Smooth muscle cell (in vitro differentiated cells): ENCODE data around the gene CDH13. TPM values are rescaled to one million over a fixed set of nuclear protein-coding genes. Genes with fewer than 3 reads are reported as not detected.

ENCODE experiments used
- DNase-seq: peaks from one replicate; lab custom pipeline; 2025; ENCODE audit not compliant: unreplicated experiment; lab: John Stamatoyannopoulos, UW
- H2AFZ ChIP-seq: fragments of 200-600 bp; sonication (generic); 2 replicates; pipeline ENCODE4 v1.6.0; 2016; ENCODE audit warnings: antibody characterized with exemption, low read depth, mild to moderate bottlenecking
- H3F3A ChIP-seq: fragments of 200-600 bp; sonication (generic); 2 replicates; pipeline ENCODE4 v1.6.0; 2017; ENCODE audit warnings: antibody characterized with exemption, low read depth
- H3K27ac ChIP-seq: fragments of 200-600 bp; sonication (generic); 2 replicates; pipeline ENCODE4 v1.5.1; 2016; ENCODE audit warnings: low read depth, mild to moderate bottlenecking
- H3K27me3 ChIP-seq: fragments of 200-600 bp; sonication (generic); 2 replicates; pipeline ENCODE4 v1.6.1; 2016; ENCODE audit warnings: low read depth, mild to moderate bottlenecking
- H3K36me3 ChIP-seq: fragments of 200-600 bp; sonication (generic); 2 replicates; pipeline ENCODE4 v1.5.1; 2016; ENCODE audit warnings: low read depth
- H3K4me1 ChIP-seq: fragments of 200-600 bp; sonication (generic); 2 replicates; pipeline ENCODE4 v1.5.1; 2016; ENCODE audit warnings: low read depth
- H3K4me2 ChIP-seq: fragments of 200-600 bp; sonication (generic); 2 replicates; pipeline ENCODE4 v1.6.0; 2016; ENCODE audit warnings: mild to moderate bottlenecking
- H3K4me3 ChIP-seq: fragments of 200-600 bp; sonication (generic); 2 replicates; pipeline ENCODE4 v1.5.1; 2016; ENCODE audit warnings: mild to moderate bottlenecking
- H3K79me2 ChIP-seq: fragments of 200-600 bp; sonication (generic); 2 replicates; pipeline ENCODE4 v1.6.0; 2016; ENCODE audit warnings: low read depth, mild to moderate bottlenecking
- H3K9ac ChIP-seq: fragments of 200-600 bp; sonication (generic); 2 replicates; pipeline ENCODE4 v1.6.0; 2016; ENCODE audit warnings: low read depth
- H3K9me3 ChIP-seq: fragments of 200-600 bp; sonication (generic); replicated peaks from 2 replicates; pipeline ENCODE4 v1.5.1; 2016; ENCODE audit warnings: low read depth
- H4K20me1 ChIP-seq: fragments of 200-600 bp; sonication (generic); 2 replicates; pipeline ENCODE4 v1.6.0; 2016; ENCODE audit warnings: low read depth
- WGBS: methylation state at CpG from one replicate; pipeline ENCODE4 v1.1.7; 2016; ENCODE audit warnings: low lambda C conversion rate; 5-methylcytosine and 5-hydroxymethylcytosine counted together
- polyA plus RNA-seq: library from polyadenylated mRNA; unstranded; fragments of >200 nt; fragmentation: Nextera tagmentation; extraction: Ambion mirVana; gene quantifications from 2 replicates; pipeline ENCODE4 v1.2.1, GENCODE V29; 2016
- total RNA-seq: library from RNA; depleted of rRNA; stranded (reverse); fragments of >200 nt; gene quantifications from 2 replicates; pipeline ENCODE4 v1.2.3, GENCODE V29; 2014
- TF ChIP-seq, protein P1 (sequence below): fragments of 200-600 bp; sonication (generic); IDR thresholded peaks from 2 replicates; pipeline ENCODE4 v1.5.1; 2017; ENCODE audit warnings: borderline replicate concordance, mild to moderate bottlenecking, antibody characterized with exemption; ENCODE audit not compliant: insufficient read depth, poor library complexity, severe bottlenecking

CDH13 gene
- total and polyA plus RNA-seq, 2 experiments from 2014 or later, result 12.1 to 32.2 TPM

DNA sequence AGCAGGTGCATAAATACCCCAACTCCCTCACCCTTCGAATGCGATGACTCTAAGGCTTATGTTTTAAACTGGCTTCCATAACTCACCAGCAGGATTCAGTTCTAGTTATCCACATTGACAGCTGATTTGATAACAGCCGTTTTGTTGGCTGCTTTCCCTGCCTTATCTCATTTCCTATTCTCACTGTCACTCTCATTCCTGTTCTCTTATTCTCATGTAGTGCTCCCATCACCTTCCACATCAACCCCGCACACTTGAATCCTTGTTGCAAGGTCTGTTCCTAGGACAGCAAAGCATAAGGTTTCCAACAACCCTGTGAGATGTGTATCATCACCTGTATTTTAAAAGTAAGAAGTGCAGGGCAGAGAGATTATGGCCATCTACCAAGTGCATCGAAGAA lies 344.4 kb downstream of the CDH13 start:
- H3K27ac ChIP-seq, result no peak overlapping the region
- no peaks in the 10 kb centered on the region for H3K36me3 ChIP-seq
- no peaks in the 10 kb centered on the region for H3F3A ChIP-seq
- no peaks in the 10 kb centered on the region for H3K27me3 ChIP-seq
- H3K9me3 ChIP-seq, result no peaks in the 10 kb centered on the region
- H3K4me3 ChIP-seq, result no peak overlapping the region
- H4K20me1 ChIP-seq, result no peaks in the 10 kb centered on the region
- no peak overlapping the region for H3K9ac ChIP-seq
- H3K79me2 ChIP-seq, result no peaks in the 10 kb centered on the region
- WGBS, result 83% methylated on average over 5 of the region's 5 CpGs
- H3K4me2 ChIP-seq, result no peak overlapping the region
- no peaks in the 10 kb centered on the region for H3K4me1 ChIP-seq
- no peak for DNase-seq
- no peak overlapping the region for H2AFZ ChIP-seq
- TF ChIP-seq, protein P1, sequence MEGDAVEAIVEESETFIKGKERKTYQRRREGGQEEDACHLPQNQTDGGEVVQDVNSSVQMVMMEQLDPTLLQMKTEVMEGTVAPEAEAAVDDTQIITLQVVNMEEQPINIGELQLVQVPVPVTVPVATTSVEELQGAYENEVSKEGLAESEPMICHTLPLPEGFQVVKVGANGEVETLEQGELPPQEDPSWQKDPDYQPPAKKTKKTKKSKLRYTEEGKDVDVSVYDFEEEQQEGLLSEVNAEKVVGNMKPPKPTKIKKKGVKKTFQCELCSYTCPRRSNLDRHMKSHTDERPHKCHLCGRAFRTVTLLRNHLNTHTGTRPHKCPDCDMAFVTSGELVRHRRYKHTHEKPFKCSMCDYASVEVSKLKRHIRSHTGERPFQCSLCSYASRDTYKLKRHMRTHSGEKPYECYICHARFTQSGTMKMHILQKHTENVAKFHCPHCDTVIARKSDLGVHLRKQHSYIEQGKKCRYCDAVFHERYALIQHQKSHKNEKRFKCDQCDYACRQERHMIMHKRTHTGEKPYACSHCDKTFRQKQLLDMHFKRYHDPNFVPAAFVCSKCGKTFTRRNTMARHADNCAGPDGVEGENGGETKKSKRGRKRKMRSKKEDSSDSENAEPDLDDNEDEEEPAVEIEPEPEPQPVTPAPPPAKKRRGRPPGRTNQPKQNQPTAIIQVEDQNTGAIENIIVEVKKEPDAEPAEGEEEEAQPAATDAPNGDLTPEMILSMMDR, result no peak

DNA sequence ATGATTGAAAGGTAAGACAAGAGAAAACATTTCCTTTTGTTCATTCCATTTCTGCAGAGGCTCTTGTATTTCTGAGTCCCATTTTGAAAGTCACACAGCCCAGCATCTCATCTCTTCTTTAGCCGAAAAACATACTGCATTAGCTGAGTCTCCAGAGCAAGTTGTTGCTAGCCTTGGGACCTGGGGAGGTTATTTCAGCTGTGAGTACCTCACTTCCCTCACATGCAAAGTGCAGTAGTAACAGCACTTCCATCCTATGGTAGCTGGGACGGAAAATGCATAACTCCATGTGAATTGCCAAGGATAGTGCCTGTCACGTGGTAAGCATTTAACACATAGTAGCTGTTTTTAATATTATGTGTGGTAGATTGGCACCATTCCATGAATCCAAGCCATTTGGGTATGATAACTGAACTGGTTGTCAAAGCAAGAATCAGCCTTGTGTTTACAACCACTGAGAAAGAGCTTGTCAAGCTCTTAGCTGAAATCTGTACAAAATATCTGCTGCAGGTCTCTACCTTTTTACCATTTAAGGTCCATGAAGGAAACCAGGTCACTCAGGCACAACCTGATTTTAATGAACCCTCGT lies 345.7 kb downstream of the CDH13 start:
- H2AFZ ChIP-seq, result no peak overlapping the region
- no peaks in the 10 kb centered on the region for H3K79me2 ChIP-seq
- no peak overlapping the region for H3K27ac ChIP-seq
- no peak overlapping the region for H3K9ac ChIP-seq
- 90% methylated on average over 4 of the region's 4 CpGs for WGBS
- H4K20me1 ChIP-seq, result no peaks in the 10 kb centered on the region
- H3K4me1 ChIP-seq, result no peaks in the 10 kb centered on the region
- no peaks in the 10 kb centered on the region for H3F3A ChIP-seq
- H3K4me2 ChIP-seq, result no peak overlapping the region
- H3K9me3 ChIP-seq, result no peaks in the 10 kb centered on the region
- no peaks in the 10 kb centered on the region for H3K36me3 ChIP-seq
- no peak for DNase-seq
- TF ChIP-seq, protein P1, result no peak
- no peaks in the 10 kb centered on the region for H3K27me3 ChIP-seq
- no peak overlapping the region for H3K4me3 ChIP-seq

DNA sequence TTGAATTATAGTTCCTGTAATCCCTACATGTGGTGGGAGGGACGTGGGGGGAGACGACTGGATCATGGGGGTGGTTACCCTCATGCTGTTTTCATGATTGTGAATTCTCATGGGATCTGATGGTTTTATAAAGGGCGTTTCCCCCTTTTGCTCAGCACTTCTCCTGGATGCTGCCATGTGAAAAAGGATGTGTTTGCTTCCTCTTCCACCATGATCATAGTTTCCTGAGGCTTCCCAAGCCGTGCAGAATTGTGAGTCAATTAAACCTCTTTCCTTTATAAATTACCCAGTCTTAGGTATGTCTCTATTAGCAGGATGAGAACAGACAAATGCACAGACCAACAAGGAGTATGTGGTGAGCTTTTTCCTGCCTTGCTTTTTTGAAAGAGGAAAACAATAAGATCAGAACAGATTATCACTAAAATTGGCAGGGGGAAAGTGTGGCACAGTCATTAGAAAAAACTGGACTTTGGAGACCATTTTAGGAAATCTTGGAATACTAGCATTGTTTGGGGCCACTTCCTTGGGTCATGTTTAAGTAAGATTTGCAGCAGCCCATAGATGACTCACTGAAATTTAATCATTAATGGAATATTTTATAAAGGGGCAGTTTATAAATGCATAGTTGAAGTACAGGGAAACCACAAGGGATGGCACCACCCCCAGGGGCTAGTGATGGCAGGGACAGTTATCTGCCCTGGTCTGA lies 352.8 kb downstream of the CDH13 start:
- Histone ChIP-seq H2AFZ (no peak overlapping the region), H3K4me1 (no peaks in the 10 kb centered on the region), H3K79me2 (no peaks in the 10 kb centered on the region), H3K27ac (no peak overlapping the region), H3K27me3 (no peaks in the 10 kb centered on the region), H3K36me3 (no peaks in the 10 kb centered on the region), H3K4me2 (no peak overlapping the region), H4K20me1 (no peaks in the 10 kb centered on the region), H3F3A (no peaks in the 10 kb centered on the region), H3K4me3 (no peak overlapping the region), H3K9ac (no peak overlapping the region), H3K9me3 (no peaks in the 10 kb centered on the region)
- 97% methylated on average over 4 of the region's 4 CpGs for WGBS
- TF ChIP-seq, protein P1, result no peak
- no peak for DNase-seq

DNA sequence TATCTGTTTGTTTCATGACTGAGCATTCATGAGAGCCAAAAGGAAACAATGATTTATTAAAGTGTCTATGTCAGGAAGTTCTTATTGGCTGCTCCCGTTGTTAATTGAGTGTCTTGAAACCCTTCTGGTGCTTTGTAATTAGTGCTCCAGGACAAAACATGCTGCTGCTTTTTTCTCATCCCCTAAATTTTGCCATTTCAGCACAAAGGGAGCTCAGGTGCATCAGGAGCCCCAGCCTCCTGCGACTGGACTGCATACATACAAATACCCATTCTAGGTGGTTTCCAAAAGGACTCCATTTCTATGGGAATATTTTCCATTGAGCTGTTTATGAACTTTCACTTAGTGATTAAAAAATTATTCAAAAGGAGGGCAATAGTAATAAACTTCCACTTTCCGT lies 354.0 kb downstream of the CDH13 start:
- 91% methylated on average over 3 of the region's 3 CpGs for WGBS
- Histone ChIP-seq H3K9me3 (no peaks in the 10 kb centered on the region), H3K27ac (no peak overlapping the region), H3K9ac (no peak overlapping the region), H3K79me2 (no peaks in the 10 kb centered on the region), H3F3A (no peaks in the 10 kb centered on the region), H3K4me1 (no peaks in the 10 kb centered on the region), H4K20me1 (no peaks in the 10 kb centered on the region), H3K4me3 (no peak overlapping the region), H3K27me3 (no peaks in the 10 kb centered on the region), H3K36me3 (no peaks in the 10 kb centered on the region), H2AFZ (no peak overlapping the region), H3K4me2 (no peak overlapping the region)
- TF ChIP-seq, protein P1, result no peak
- DNase-seq, result no peak
